Upper lobe of left lung (tissue), 6 donors: ENCODE measurements around the gene ADM. TPM values are rescaled to one million over a fixed set of nuclear protein-coding genes. Genes with fewer than 3 reads are reported as not detected.

Experiments used
- ATAC-seq, 2 donors: fragments of 200-7000 bp; cut with Tn5 transposase; one replicate each; pipeline ENCODE4 v1.9.1; 2022; ENCODE audit warnings: mild to moderate bottlenecking in 2 of 2, moderate library complexity in 2 of 2; ENCODE audit not compliant: low FRiP score in 2 of 2
- DNase-seq, 2 donors: peaks; one replicate each; pipeline ENCODE4 v3.0.0-alpha.2; 2019 to 2020
- H3K27ac ChIP-seq, 4 donors: fragments of 200-600 bp; sonication (generic); one replicate each; pipeline ENCODE4 v1.5.1; 2016 to 2019
- H3K27me3 ChIP-seq, 4 donors: fragments of 200-600 bp; sonication (generic); one replicate each; pipeline ENCODE4 v1.5.1; 2017 to 2019
- H3K36me3 ChIP-seq, 4 donors: fragments of 200-600 bp; sonication (generic); one replicate each; pipeline ENCODE4 v1.5.1; 2016 to 2019
- H3K4me1 ChIP-seq, 4 donors: fragments of 200-600 bp; sonication (generic); one replicate each; pipeline ENCODE4 v1.5.1; 2018 to 2019
- H3K4me3 ChIP-seq, 4 donors: fragments of 200-600 bp; sonication (generic); one replicate each; pipeline ENCODE4 v1.5.1; 2017 to 2019; ENCODE audit warnings: mild to moderate bottlenecking in 2 of 4, moderate library complexity in 1 of 4
- H3K9me3 ChIP-seq, 4 donors: fragments of 200-600 bp; sonication (generic); one replicate each; pipeline ENCODE4 v1.5.1; 2018 to 2019
- CTCF ChIP-seq, 6 experiments: fragments of 450-650 bp in 4 of 6; fragments of 200-600 bp in 2 of 6; sonication (generic) in 2 of 6; IDR thresholded peaks; one replicate each; pipeline ENCODE4 v1.5.1; 2016 to 2019; ENCODE audit warnings: antibody characterized with exemption in 6 of 6
- EP300 ChIP-seq, 4 donors: sonication (generic); formaldehyde crosslinking; IDR thresholded peaks; one replicate each; pipeline ENCODE4 v1.5.1; 2017; ENCODE audit warnings: antibody characterized with exemption in 4 of 4, control low read depth in 2 of 4
- POLR2A ChIP-seq, 4 donors: fragments of 450-650 bp; IDR thresholded peaks; one replicate each; pipeline ENCODE4 v1.5.1; 2016 to 2017; ENCODE audit warnings: antibody characterized with exemption in 4 of 4, mild to moderate bottlenecking in 2 of 4
- POLR2AphosphoS5 ChIP-seq, 2 donors: sonication (generic); formaldehyde crosslinking; IDR thresholded peaks; one replicate each; pipeline ENCODE4 v1.5.1; 2017; ENCODE audit warnings: antibody characterized with exemption in 2 of 2
- WGBS, 2 donors: methylation state at CpG; one replicate each; pipeline ENCODE4 v1.1.5; 2017 to 2018; 5-methylcytosine and 5-hydroxymethylcytosine counted together
- total RNA-seq, 6 donors: library from RNA; depleted of rRNA in 4 of 6; stranded (reverse); fragments of >200 nt in 4 of 6; gene quantifications; one replicate each; pipeline versions ENCODE4 v1.1.0 to v1.2.1, GENCODE V29; 2016 to 2021
- donor health status: DM: no; HTN: no; CAD: no; lungs with moderate emphysema.
- donor health status: DM: no; HTN: yes; CAD: no; lungs with severe emphysema.

ADM gene
- total RNA-seq, 6 donors from 2014 or later, result 20.4 to 54.3 (median 46.9) TPM

DNA sequence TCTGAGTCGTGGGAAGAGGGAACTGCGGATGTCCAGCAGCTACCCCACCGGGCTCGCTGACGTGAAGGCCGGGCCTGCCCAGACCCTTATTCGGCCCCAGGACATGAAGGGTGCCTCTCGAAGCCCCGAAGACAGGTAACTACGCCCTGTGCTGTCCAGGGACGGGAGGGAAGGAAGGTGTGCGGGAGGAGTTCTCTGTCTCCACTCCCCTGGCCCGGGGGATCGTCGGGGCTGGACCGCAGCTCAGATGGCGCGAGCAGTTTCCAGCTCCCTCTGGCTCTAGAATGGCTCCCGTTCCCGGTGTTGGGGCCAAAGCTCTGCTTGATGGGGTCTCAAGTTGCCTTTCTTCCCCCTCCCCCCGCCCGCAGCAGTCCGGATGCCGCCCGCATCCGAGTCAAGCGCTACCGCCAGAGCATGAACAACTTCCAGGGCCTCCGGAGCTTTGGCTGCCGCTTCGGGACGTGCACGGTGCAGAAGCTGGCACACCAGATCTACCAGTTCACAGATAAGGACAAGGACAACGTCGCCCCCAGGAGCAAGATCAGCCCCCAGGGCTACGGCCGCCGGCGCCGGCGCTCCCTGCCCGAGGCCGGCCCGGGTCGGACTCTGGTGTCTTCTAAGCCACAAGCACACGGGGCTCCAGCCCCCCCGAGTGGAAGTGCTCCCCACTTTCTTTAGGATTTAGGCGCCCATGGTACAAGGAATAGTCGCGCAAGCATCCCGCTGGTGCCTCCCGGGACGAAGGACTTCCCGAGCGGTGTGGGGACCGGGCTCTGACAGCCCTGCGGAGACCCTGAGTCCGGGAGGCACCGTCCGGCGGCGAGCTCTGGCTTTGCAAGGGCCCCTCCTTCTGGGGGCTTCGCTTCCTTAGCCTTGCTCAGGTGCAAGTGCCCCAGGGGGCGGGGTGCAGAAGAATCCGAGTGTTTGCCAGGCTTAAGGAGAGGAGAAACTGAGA, 1.4 kb downstream of the ADM start:
- Histone ChIP-seq H3K4me3 (peak overlapping the region; percentile 48 to 80 (median 62)), H3K27ac (peak overlapping the region; percentile 85 to 92 (median 86)), H3K9me3 (no peaks in the 10 kb centered on the region), H3K36me3 (peaks cover 0 to 7% (median 0%) of the 10 kb centered on the region in 4 donors), H3K27me3 (peaks cover 0 to 8% (median 2%) of the 10 kb centered on the region in 4 donors), H3K4me1 (peaks cover 46 to 80% (median 74%) of the 10 kb centered on the region in 4 donors)
- 0 to 6% methylated on average over 30 to 39 of the region's 65 CpGs for WGBS, 2 donors
- DNase-seq (peak in 1 of 2 donors; percentile 85), ATAC-seq (no peak)
- TF ChIP-seq CTCF (IDR thresholded peaks at IDR 0.05) (peak in 1 of 6 experiments; percentile 6), EP300 (IDR thresholded peaks at IDR 0.05) (no peak)

- Histone ChIP-seq H3K4me3 (peak overlapping the region; percentile 48 to 80 (median 62)), H3K27ac (peak overlapping the region; percentile 85 to 92 (median 86)), H3K4me1 (peaks cover 43 to 74% (median 70%) of the 10 kb centered on the region in 4 donors), H3K9me3 (no peaks in the 10 kb centered on the region), H3K27me3 (peaks cover 0 to 8% (median 2%) of the 10 kb centered on the region in 4 donors), H3K36me3 (peaks cover 0 to 7% (median 0%) of the 10 kb centered on the region in 4 donors)
- WGBS, 2 donors, result 8 to 11% methylated on average over 9 of the region's 9 CpGs
- ATAC-seq, result no peak
- no peak for DNase-seq
- no peak for TF ChIP-seq POLR2A (IDR thresholded peaks at IDR 0.05)
- TF ChIP-seq POLR2AphosphoS5 (IDR thresholded peaks at IDR 0.05), result peak in 1 of 2 donors; percentile 8
- TF ChIP-seq EP300 (IDR thresholded peaks at IDR 0.05), result no peak
Measured at GRCh38 chr11:10307022-10307399, 2.1 kb downstream of the ADM start.

DNA sequence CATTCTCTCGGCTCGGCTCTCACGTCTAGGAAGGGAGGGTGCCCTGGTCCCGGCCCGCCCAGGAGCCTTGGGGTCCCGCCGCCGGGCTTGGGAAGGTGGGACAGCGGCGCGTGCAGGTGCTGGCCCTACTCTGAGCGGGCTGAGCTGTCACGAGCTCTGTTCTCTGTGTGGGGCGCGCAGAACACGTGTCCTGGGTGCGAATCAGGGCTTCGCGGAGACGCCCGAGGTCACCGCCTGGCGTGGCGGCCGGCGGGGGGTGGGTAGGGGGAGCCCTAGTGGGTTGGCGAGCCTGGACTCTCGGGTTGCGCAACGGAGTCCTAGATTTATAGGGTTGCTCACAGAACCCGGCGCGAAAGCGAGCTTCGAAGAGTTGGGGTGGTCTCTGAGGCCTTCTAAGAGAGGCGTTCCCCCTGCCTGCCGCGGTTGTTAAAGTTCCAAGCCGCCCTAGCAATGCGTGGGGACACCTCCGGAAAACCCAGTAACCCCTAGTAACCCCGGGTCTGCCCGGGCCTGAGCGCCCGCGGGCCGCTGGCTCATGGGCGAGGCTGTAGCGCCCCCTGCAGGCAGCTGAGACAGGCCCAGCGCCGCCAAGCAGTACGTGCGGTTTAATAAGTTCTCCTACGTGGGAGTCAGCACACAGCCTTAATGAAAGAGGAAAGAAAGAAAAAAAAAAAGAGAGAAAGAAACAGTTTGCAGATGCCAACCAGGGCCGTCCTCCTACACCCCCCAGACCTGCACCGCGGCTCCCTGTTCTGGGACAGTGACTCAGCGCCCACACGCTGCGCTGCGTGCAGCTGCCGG, 2.7 kb downstream of the ADM start:
- H3K27ac ChIP-seq, result peak overlapping the region; percentile 49 to 92 (median 86)

GRCh38 chr11:10308201-10308954, 3.5 kb downstream of the ADM start:
- Histone ChIP-seq H3K36me3 (peaks cover 0 to 7% (median 0%) of the 10 kb centered on the region in 4 donors), H3K27me3 (peaks cover 0 to 8% (median 2%) of the 10 kb centered on the region in 4 donors), H3K27ac (peak overlapping the region; percentile 49 to 92 (median 86)), H3K4me3 (peak overlapping the region; percentile 19 to 80 (median 58)), H3K9me3 (no peaks in the 10 kb centered on the region), H3K4me1 (peaks cover 37 to 67% (median 63%) of the 10 kb centered on the region in 4 donors)
- no peak for DNase-seq
- ATAC-seq, result no peak
- TF ChIP-seq POLR2AphosphoS5 (IDR thresholded peaks at IDR 0.05) (peak in 1 of 2 donors; percentile 82), CTCF (IDR thresholded peaks at IDR 0.05) (no peak), POLR2A (IDR thresholded peaks at IDR 0.05) (peak in 1 of 4 donors; percentile 18), EP300 (IDR thresholded peaks at IDR 0.05) (no peak)
- WGBS, 2 donors, result 14 to 21% methylated on average over 15 to 16 of the region's 16 CpGs

More for the DNA sequence above, 2.7 kb downstream of the ADM start:
- ATAC-seq (peak; percentile 81 to 83), DNase-seq (peak; percentile 81 to 95)
- Histone ChIP-seq H3K4me1 (peaks cover 38 to 69% (median 65%) of the 10 kb centered on the region in 4 donors), H3K9me3 (no peaks in the 10 kb centered on the region), H3K36me3 (peaks cover 0 to 7% (median 0%) of the 10 kb centered on the region in 4 donors), H3K27me3 (peaks cover 0 to 8% (median 2%) of the 10 kb centered on the region in 4 donors), H3K4me3 (peak overlapping the region; percentile 48 to 80 (median 62))
- 0 to 4% methylated on average over 42 to 55 of the region's 62 CpGs for WGBS, 2 donors
- TF ChIP-seq EP300 (IDR thresholded peaks at IDR 0.05) (no peak), CTCF (IDR thresholded peaks at IDR 0.05) (peak; percentile 92 to 98 (median 95)), POLR2AphosphoS5 (IDR thresholded peaks at IDR 0.05) (peak; percentile 5 to 61), POLR2A (IDR thresholded peaks at IDR 0.05) (peak in 2 of 4 donors; percentile 12 to 59)
